ENCODE data around the gene CDC14B.

Gene CDC14B

GRCh38 chr9:96498796-96499195 is 120.8 kb downstream of the CDC14B start:
- H3K4me3 ChIP-seq (ENCODE audit: low read depth, low read length), result no peak overlapping the region
- DNase-seq (ENCODE audit: low read depth), result no peak
- TF ChIP-seq CTCF (IDR thresholded peaks at IDR 0.05; ENCODE audit: insufficient read depth, low read depth, low read length, missing control alignments), result no peak

DNA sequence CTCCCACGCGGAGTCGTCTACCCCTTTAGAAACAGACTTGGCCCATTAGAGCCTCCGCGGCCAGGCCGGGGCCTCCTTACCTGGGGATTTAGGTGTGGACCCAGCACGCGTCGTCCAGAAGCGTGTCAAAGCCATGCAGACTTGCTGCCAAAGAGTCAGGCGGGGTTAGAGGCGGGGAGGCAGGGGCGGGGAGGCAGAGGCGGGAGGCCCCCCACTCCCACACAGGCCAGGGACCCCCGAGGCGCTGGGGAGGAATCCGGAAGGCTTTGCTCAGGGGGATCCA is 122.6 kb downstream of the CDC14B start:
- TF ChIP-seq CTCF (IDR thresholded peaks at IDR 0.05; ENCODE audit: insufficient read depth, low read depth, low read length, missing control alignments), result no peak
- no peak for DNase-seq (ENCODE audit: low read depth)
- H3K4me3 ChIP-seq (ENCODE audit: low read depth, low read length), result no peak overlapping the region

- no peak overlapping the region for H3K4me3 ChIP-seq (ENCODE audit: low read depth, low read length)
- no peak for TF ChIP-seq CTCF (IDR thresholded peaks at IDR 0.05; ENCODE audit: insufficient read depth, low read depth, low read length, missing control alignments)
- no peak for DNase-seq (ENCODE audit: low read depth)
These were observed 123.1 kb downstream of the CDC14B start for GRCh38 chr9:96496368-96497116.

GRCh38 chr9:96495341-96495740 is 124.3 kb downstream of the CDC14B start:
- no peak for TF ChIP-seq CTCF (IDR thresholded peaks at IDR 0.05; ENCODE audit: insufficient read depth, low read depth, low read length, missing control alignments)
- DNase-seq (ENCODE audit: low read depth), result no peak
- H3K4me3 ChIP-seq (ENCODE audit: low read depth, low read length), result no peak overlapping the region

DNA sequence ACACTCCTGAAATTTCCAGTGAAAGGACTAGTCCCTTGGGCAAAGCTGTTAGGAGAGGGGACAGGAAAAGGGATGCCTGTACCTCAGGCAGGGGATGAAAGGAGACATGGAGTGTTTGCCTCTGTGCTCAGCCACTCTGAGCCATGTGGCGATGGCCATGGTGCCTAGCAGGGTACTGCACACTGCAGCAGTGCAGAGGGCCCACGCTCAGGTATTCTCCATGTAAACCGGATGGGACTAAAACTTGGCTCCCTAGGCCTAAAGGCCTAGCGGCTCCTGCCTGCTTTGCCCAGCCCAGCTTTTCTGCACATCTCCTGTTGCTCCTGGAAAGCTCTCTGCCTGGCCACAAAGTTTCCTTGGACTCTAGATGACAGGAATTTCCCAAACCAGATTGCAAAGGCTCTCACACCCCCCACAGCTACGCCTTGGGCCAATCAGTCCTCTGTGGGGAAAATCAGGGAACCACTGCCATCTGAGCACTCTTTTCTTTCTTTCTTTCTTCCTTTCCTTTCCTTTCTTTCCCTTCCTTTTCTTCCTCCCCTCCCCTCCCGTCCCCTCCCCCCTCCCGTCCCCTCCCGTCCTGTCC is 125.3 kb downstream of the CDC14B start:
- DNase-seq (ENCODE audit: low read depth), result no peak
- H3K4me3 ChIP-seq (ENCODE audit: low read depth, low read length), result no peak overlapping the region
- TF ChIP-seq CTCF (IDR thresholded peaks at IDR 0.05; ENCODE audit: insufficient read depth, low read depth, low read length, missing control alignments), result no peak

- TF ChIP-seq CTCF (IDR thresholded peaks at IDR 0.05; ENCODE audit: insufficient read depth, low read depth, low read length, missing control alignments), result no peak
- no peak for DNase-seq (ENCODE audit: low read depth)
- no peak overlapping the region for H3K4me3 ChIP-seq (ENCODE audit: low read depth, low read length)
These were observed 125.9 kb downstream of the CDC14B start for GRCh38 chr9:96493757-96494156.

All from GM12865 (cell line).